Measurements from ENCODE around the gene VKORC1.

VKORC1 gene

GRCh38 chr16:31082368-31083045 lies 12.1 kb downstream of the VKORC1 start:
- Histone ChIP-seq H3K9me3 (ENCODE audit: insufficient read depth, low read length) (no peaks in the 10 kb centered on the region), H3K27me3 (ENCODE audit: low read length) (no peaks in the 10 kb centered on the region), H3K9me2 (replicated peaks; ENCODE audit: insufficient read depth, low read length) (no peaks in the 10 kb centered on the region), H4K20me1 (ENCODE audit: low read depth, low read length) (no peaks in the 10 kb centered on the region), H3K4me3 (ENCODE audit: insufficient read depth, low read length, poor library complexity, severe bottlenecking) (no peak overlapping the region), H3K4me2 (ENCODE audit: low read depth, low read length, poor library complexity, severe bottlenecking) (no peak overlapping the region), H2AFZ (ENCODE audit: low read depth, low read length, severe bottlenecking) (no peak overlapping the region), H3K79me2 (ENCODE audit: insufficient read depth, low read length) (no peaks in the 10 kb centered on the region; the same call in 1 of the 2 replicates), H3K9ac (ENCODE audit: low read length) (no peak overlapping the region), H3F3A (ENCODE audit: insufficient read depth) (no peaks in the 10 kb centered on the region), H3K27ac (ENCODE audit: low read depth, low read length) (no peak overlapping the region), H3K36me3 (ENCODE audit: low read length) (no peaks in the 10 kb centered on the region)
- TF ChIP-seq, protein P1, sequence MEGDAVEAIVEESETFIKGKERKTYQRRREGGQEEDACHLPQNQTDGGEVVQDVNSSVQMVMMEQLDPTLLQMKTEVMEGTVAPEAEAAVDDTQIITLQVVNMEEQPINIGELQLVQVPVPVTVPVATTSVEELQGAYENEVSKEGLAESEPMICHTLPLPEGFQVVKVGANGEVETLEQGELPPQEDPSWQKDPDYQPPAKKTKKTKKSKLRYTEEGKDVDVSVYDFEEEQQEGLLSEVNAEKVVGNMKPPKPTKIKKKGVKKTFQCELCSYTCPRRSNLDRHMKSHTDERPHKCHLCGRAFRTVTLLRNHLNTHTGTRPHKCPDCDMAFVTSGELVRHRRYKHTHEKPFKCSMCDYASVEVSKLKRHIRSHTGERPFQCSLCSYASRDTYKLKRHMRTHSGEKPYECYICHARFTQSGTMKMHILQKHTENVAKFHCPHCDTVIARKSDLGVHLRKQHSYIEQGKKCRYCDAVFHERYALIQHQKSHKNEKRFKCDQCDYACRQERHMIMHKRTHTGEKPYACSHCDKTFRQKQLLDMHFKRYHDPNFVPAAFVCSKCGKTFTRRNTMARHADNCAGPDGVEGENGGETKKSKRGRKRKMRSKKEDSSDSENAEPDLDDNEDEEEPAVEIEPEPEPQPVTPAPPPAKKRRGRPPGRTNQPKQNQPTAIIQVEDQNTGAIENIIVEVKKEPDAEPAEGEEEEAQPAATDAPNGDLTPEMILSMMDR (IDR thresholded peaks at IDR 0.05; ENCODE audit: insufficient read depth, low read length, poor library complexity, severe bottlenecking), result no peak
- no peak for TF ChIP-seq EZH2phosphoT487 (conservative IDR thresholded peaks at IDR 0.05; ENCODE audit: low read length)

- no peak overlapping the region for H2AFZ ChIP-seq (ENCODE audit: low read depth, low read length, severe bottlenecking)
- no peaks in the 10 kb centered on the region for H3K36me3 ChIP-seq (ENCODE audit: low read length)
- no peaks in the 10 kb centered on the region for H3K9me3 ChIP-seq (ENCODE audit: insufficient read depth, low read length)
- H3K9me2 ChIP-seq (replicated peaks; ENCODE audit: insufficient read depth, low read length), result no peaks in the 10 kb centered on the region
- no peaks in the 10 kb centered on the region for H4K20me1 ChIP-seq (ENCODE audit: low read depth, low read length)
- no peak overlapping the region for H3K4me3 ChIP-seq (ENCODE audit: insufficient read depth, low read length, poor library complexity, severe bottlenecking)
- no peak overlapping the region for H3K4me2 ChIP-seq (ENCODE audit: low read depth, low read length, poor library complexity, severe bottlenecking)
- no peaks in the 10 kb centered on the region for H3F3A ChIP-seq (ENCODE audit: insufficient read depth)
- H3K27ac ChIP-seq (ENCODE audit: low read depth, low read length), result no peak overlapping the region
- peaks cover 4% of the 10 kb centered on the region; the same call in 1 of the 2 replicates for H3K79me2 ChIP-seq (ENCODE audit: insufficient read depth, low read length)
- no peak overlapping the region for H3K9ac ChIP-seq (ENCODE audit: low read length)
- TF ChIP-seq, protein P1 (IDR thresholded peaks at IDR 0.05; ENCODE audit: insufficient read depth, low read length, poor library complexity, severe bottlenecking), result no peak
- no peak for TF ChIP-seq EZH2phosphoT487 (conservative IDR thresholded peaks at IDR 0.05; ENCODE audit: low read length)
- H3K27me3 ChIP-seq (ENCODE audit: low read length), result no peaks in the 10 kb centered on the region
These were observed 12.9 kb downstream of the VKORC1 start for GRCh38 chr16:31081428-31082351.

DNA sequence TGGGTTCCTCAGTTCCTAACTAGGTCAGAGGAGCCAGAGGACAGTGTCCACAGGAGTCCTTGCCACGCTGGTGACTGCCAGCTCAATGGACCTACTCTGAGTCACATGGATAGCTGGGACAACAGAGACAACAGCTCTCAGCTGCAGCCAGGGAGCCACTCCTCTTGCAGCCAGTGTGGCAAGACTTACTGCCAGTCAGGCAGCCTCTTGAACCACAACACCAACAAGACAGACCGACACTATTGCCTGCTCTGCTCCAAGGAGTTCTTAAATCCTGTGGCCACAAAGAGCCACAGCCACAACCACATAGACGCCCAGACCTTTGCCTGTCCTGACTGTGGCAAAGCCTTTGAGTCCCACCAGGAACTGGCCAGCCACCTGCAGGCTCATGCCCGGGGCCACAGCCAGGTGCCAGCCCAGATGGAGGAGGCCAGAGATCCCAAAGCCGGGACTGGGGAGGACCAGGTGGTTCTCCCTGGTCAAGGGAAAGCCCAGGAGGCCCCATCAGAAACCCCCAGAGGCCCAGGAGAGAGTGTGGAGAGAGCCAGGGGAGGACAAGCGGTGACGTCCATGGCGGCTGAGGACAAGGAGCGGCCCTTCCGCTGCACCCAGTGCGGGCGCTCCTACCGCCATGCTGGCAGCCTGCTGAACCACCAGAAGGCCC lies 13.7 kb downstream of the VKORC1 start:
- H3K9me3 ChIP-seq (ENCODE audit: insufficient read depth, low read length), result no peaks in the 10 kb centered on the region
- no peaks in the 10 kb centered on the region for H3K27me3 ChIP-seq (ENCODE audit: low read length)
- H3K4me3 ChIP-seq (ENCODE audit: insufficient read depth, low read length, poor library complexity, severe bottlenecking), result no peak overlapping the region
- TF ChIP-seq, protein P1 (IDR thresholded peaks at IDR 0.05; ENCODE audit: insufficient read depth, low read length, poor library complexity, severe bottlenecking), result no peak
- TF ChIP-seq EZH2phosphoT487 (conservative IDR thresholded peaks at IDR 0.05; ENCODE audit: low read length), result no peak
- H3K4me2 ChIP-seq (ENCODE audit: low read depth, low read length, poor library complexity, severe bottlenecking), result no peak overlapping the region
- peaks cover 12% of the 10 kb centered on the region for H3K79me2 ChIP-seq (ENCODE audit: insufficient read depth, low read length)
- H3K9ac ChIP-seq (ENCODE audit: low read length), result no peak overlapping the region
- no peak overlapping the region for H3K27ac ChIP-seq (ENCODE audit: low read depth, low read length)
- H3K36me3 ChIP-seq (ENCODE audit: low read length), result no peaks in the 10 kb centered on the region
- H3K9me2 ChIP-seq (replicated peaks; ENCODE audit: insufficient read depth, low read length), result no peaks in the 10 kb centered on the region
- no peak overlapping the region for H2AFZ ChIP-seq (ENCODE audit: low read depth, low read length, severe bottlenecking)
- H3F3A ChIP-seq (ENCODE audit: insufficient read depth), result no peaks in the 10 kb centered on the region
- H4K20me1 ChIP-seq (ENCODE audit: low read depth, low read length), result no peaks in the 10 kb centered on the region

All from SU-DHL-6 (cell line).